HepG2 (cell line): ENCODE results near the gene PDPR. TPM values are rescaled to one million over a fixed set of nuclear protein-coding genes. Genes with fewer than 3 reads are reported as not detected.

Experiments
- DDIT3 ChIP-seq: sonication (generic); formaldehyde crosslinking; IDR thresholded peaks from 2 replicates; pipeline ENCODE4 v1.4.0; 2020; ENCODE audit warnings: mild to moderate bottlenecking, missing genetic modification reagents
- HIVEP1 ChIP-seq: sonication (generic); formaldehyde crosslinking; IDR thresholded peaks from 2 replicates; pipeline ENCODE4 v1.4.0; 2020; ENCODE audit warnings: mild to moderate bottlenecking, missing genetic modification reagents
- KAT7 ChIP-seq: IDR thresholded peaks from 2 replicates; pipeline ENCODE4 v1.6.1; 2018; ENCODE audit warnings: borderline replicate concordance, missing compliant biosample characterization
- KDM2A ChIP-seq: sonication (generic); formaldehyde crosslinking; IDR thresholded peaks from 2 replicates; pipeline ENCODE4 v1.4.0; 2020; ENCODE audit warnings: low read depth, missing genetic modification reagents, borderline replicate concordance
- KDM6A ChIP-seq: IDR thresholded peaks from 2 replicates; pipeline ENCODE4 v1.6.1; 2016; ENCODE audit warnings: low read depth
- KLF9 ChIP-seq: IDR thresholded peaks from 2 replicates; pipeline ENCODE4 v1.6.1; 2016; ENCODE audit warnings: low read depth
- PHB2 ChIP-seq: fragments of 450-650 bp; IDR thresholded peaks from 2 replicates; pipeline ENCODE4 v1.6.1; 2018; ENCODE audit not compliant: partially characterized antibody
- REPIN1 ChIP-seq: sonication (generic); formaldehyde crosslinking; IDR thresholded peaks from 2 replicates; pipeline ENCODE4 v1.8.0; 2022; ENCODE audit warnings: missing genetic modification reagents, low read depth, mild to moderate bottlenecking, borderline replicate concordance
- TCF12 ChIP-seq, 2 experiments: fragments of 450-650 bp in 1 of 2; sonication (generic) in 1 of 2; formaldehyde crosslinking in 1 of 2; IDR thresholded peaks; 2 replicates each; pipeline versions ENCODE4 v1.6.1 to v1.8.0; 2017 to 2022; ENCODE audit warnings: antibody characterized with exemption in 1 of 2, mild to moderate bottlenecking in 1 of 2, missing genetic modification reagents in 1 of 2, moderate library complexity in 1 of 2
- ZBTB26 ChIP-seq: IDR thresholded peaks from 2 replicates; pipeline ENCODE4 v1.6.1; 2016; ENCODE audit warnings: missing compliant biosample characterization, missing genetic modification reagents, borderline replicate concordance
- ZBTB4 ChIP-seq: sonication (generic); formaldehyde crosslinking; IDR thresholded peaks from 2 replicates; pipeline ENCODE4 v1.4.0; 2020; ENCODE audit warnings: missing genetic modification reagents, mild to moderate bottlenecking, borderline replicate concordance
- ZBTB43 ChIP-seq: sonication (generic); formaldehyde crosslinking; conservative IDR thresholded peaks from 2 replicates; pipeline ENCODE4 v1.4.0; 2020; ENCODE audit warnings: missing genetic modification reagents
- ZNF281 ChIP-seq: sonication (generic); formaldehyde crosslinking; IDR thresholded peaks from 2 replicates; pipeline ENCODE4 v1.4.0; 2020; ENCODE audit warnings: missing genetic modification reagents, borderline replicate concordance
- ZNF335 ChIP-seq: sonication (generic); formaldehyde crosslinking; IDR thresholded peaks from 2 replicates; pipeline ENCODE4 v1.4.0; 2020; ENCODE audit warnings: missing genetic modification reagents
- ZNF460 ChIP-seq: sonication (generic); formaldehyde crosslinking; IDR thresholded peaks from 2 replicates; pipeline ENCODE4 v1.5.1; 2020; ENCODE audit warnings: missing genetic modification reagents, mild to moderate bottlenecking, borderline replicate concordance
- ZNF710 ChIP-seq: sonication (generic); formaldehyde crosslinking; IDR thresholded peaks from 2 replicates; pipeline ENCODE4 v1.5.0; 2020; ENCODE audit warnings: mild to moderate bottlenecking, missing genetic modification reagents, borderline replicate concordance
- polyA plus RNA-seq, 8 experiments: library from polyadenylated mRNA; depleted of rRNA in 3 of 8; stranded (reverse) in 7 of 8; unstranded in 1 of 8; fragments of >200 nt; fragmentation: Illumina TruSeq in 4 of 8; extraction: Trizol in 4 of 8; gene quantifications; 2 replicates each; pipeline versions ENCODE4 v1.2.1 to v1.2.3, GENCODE V29; 2011 to 2016; ENCODE audit warnings: low read depth in 4 of 8, missing spikeins in 1 of 8, mixed read lengths in 1 of 8; ENCODE audit not compliant: insufficient read depth in 1 of 8
- total RNA-seq, 5 experiments: library from RNA; depleted of rRNA; stranded (reverse); fragments of >200 nt; fragmentation: Illumina TruSeq; extraction: Trizol; gene quantifications; 2 replicates each; pipeline ENCODE4 v1.2.3, GENCODE V29; 2016; ENCODE audit warnings: low read depth in 1 of 5

Gene PDPR
- total and polyA plus RNA-seq, 2 of the 13 experiments (the other 11 are each of a cell fraction or from before 2014, with no cell fraction given), result 19.5 to 29.9 TPM

GRCh38 chr16:70152578-70153302 is 38.6 kb downstream of the PDPR start (continued):
- no peak for TF ChIP-seq ZNF281 (CRISPR knock-in tag)
- no peak for TF ChIP-seq TCF12 (IDR thresholded peaks at IDR 0.05)
- TF ChIP-seq TCF12 (CRISPR knock-in tag; IDR thresholded peaks at IDR 0.05), result 0 out of 2 replicates have a peak, but pooled peaks have one; percentile 37
- TF ChIP-seq ZNF460 (CRISPR knock-in tag), result no peak; the same call in 1 of the 2 replicates
- peak; percentile 50; the same call in 1 of the 2 replicates for TF ChIP-seq KDM2A
- TF ChIP-seq KLF9 (CRISPR knock-in tag), result no peak
- no peak for TF ChIP-seq PHB2
- TF ChIP-seq ZBTB43 (CRISPR knock-in tag), result peak; percentile 51; the same call in 1 of the 2 replicates
- 0 out of 2 replicates have a peak, but pooled peaks have one; percentile 42 for TF ChIP-seq ZBTB26 (CRISPR knock-in tag)
- TF ChIP-seq KDM6A (CRISPR knock-in tag), result peak; percentile 81
- TF ChIP-seq ZNF335, result peak; percentile 26; the same call in 1 of the 2 replicates
- peak; percentile 83; the same call in 1 of the 2 replicates for TF ChIP-seq ZBTB4 (CRISPR knock-in tag)
- peak; percentile 65; the same call in 1 of the 2 replicates for TF ChIP-seq REPIN1 (CRISPR knock-in tag)
- TF ChIP-seq KAT7 (CRISPR knock-in tag), result peak; percentile 55; the same call in 1 of the 2 replicates
- no peak for TF ChIP-seq DDIT3 (CRISPR knock-in tag)
- TF ChIP-seq HIVEP1 (CRISPR knock-in tag), result peak; percentile 73
- TF ChIP-seq ZNF710 (CRISPR knock-in tag), result peak; percentile 88
